ENCODE data around the gene GRIK1.

GRIK1 gene

DNA sequence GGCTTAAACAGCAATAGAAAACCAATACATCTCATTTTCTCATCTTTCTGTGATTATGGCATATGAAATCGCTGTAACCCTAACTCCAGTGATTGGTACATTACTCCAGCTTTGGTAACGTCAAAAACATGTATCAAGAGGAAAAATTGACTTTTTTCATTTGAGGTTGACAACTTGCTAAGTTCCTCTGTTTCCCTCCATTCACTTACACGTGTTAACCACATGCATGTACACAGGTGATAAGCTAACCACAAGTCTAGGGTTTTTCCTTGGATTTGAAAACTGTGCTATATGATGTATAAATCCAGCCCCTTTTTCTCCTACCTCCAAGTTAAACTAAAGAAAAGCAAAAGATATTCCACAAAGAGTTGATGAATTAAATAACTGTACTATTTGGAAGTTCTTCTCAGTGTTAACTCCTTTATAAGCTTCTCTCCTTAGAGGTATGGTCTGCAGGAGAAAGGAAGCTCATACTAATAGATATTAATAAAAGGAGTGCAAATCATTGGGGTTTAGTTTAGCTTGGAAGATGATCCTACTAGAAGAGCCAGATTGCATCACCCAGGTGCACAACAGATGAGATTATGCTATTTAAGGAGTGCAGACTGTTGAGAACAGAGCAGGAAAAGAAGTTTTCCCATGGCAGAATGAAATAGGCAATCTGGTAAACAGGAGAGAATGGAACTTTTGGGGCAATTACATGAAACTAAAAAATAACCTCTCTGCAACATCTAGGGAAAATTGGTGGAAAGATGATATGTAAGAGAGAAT is 277.9 kb downstream of the GRIK1 start:
- Histone ChIP-seq H3K9ac (ENCODE audit: insufficient read length) (no peak overlapping the region), H3K9me3 (ENCODE audit: low read depth, low read length) (no peaks in the 10 kb centered on the region), H3K27ac (no peak overlapping the region), H3K4me3 (no peak overlapping the region), H3K36me3 (ENCODE audit: insufficient read depth, low read length) (no peaks in the 10 kb centered on the region)
- DNase-seq (ENCODE audit: low read depth, low spot score): no peak
- TF ChIP-seq EZH2 (IDR thresholded peaks at IDR 0.05) (no peak), POLR2AphosphoS5 (IDR thresholded peaks at IDR 0.05; ENCODE audit: borderline replicate concordance, low read depth, low read length) (no peak), FOXP2 (optimal IDR thresholded peaks at IDR 0.05; ENCODE audit: control extremely low read depth, extremely low read length, insufficient read depth) (no peak)

DNA sequence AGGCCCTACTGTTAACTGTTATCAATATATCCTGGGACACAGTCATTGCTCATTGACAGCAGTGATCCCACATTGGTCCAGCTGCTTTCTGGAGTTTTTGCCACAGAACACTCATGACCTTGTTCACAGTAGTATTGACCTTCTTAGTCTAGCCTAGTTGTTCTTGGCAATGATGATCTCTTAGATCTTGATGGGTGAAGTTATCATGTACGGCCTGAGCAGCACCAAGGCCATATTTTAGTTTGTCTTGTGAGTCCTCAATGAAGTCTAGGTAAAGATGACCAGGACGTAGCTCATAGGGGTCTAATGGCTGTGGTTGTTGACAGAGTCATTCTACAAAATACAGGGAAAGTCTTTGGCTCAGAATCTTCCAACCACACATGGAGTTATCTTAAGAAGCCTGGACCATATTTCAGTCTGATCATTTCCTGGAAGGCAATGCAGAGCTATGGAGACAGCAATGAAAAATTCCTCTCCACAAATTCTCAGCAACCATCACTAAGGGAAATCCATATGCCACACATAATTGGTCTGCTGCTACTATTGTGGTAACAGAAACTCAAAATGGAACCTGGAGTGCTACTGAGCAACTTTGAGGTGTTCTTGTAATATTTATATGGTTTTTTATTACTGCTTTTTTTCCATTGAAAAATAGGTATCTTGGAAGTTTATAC is 279.6 kb downstream of the GRIK1 start:
- Histone ChIP-seq H3K36me3 (ENCODE audit: insufficient read depth, low read length) (no peaks in the 10 kb centered on the region), H3K9me3 (ENCODE audit: low read depth, low read length) (no peaks in the 10 kb centered on the region), H3K9ac (ENCODE audit: insufficient read length) (no peak overlapping the region), H3K4me3 (no peak overlapping the region), H3K27ac (no peak overlapping the region)
- no peak for DNase-seq (ENCODE audit: low read depth, low spot score)
- no peak for TF ChIP-seq FOXP2 (optimal IDR thresholded peaks at IDR 0.05; ENCODE audit: control extremely low read depth, extremely low read length, insufficient read depth)
- TF ChIP-seq POLR2AphosphoS5 (IDR thresholded peaks at IDR 0.05; ENCODE audit: borderline replicate concordance, low read depth, low read length): no peak
- TF ChIP-seq EZH2 (IDR thresholded peaks at IDR 0.05): no peak

DNA sequence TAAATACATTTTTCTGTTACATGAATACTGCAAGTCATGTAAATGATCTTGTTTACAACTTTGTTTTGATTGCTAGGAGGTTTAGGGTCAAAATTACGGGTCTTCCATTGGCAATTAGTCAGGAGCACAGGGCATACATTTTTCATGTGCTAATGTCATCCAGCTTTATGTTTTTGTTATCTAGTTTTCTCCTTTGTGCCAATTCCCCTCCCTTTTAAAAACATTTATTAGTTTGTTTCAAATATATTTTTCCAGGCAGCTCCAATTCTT is 280.9 kb downstream of the GRIK1 start:
- H3K4me3 ChIP-seq: no peak overlapping the region
- TF ChIP-seq EZH2 (IDR thresholded peaks at IDR 0.05) (no peak), POLR2AphosphoS5 (IDR thresholded peaks at IDR 0.05; ENCODE audit: borderline replicate concordance, low read depth, low read length) (no peak), FOXP2 (optimal IDR thresholded peaks at IDR 0.05; ENCODE audit: control extremely low read depth, extremely low read length, insufficient read depth) (no peak)
- H3K27ac ChIP-seq: no peak overlapping the region
- no peak for DNase-seq (ENCODE audit: low read depth, low spot score)
- H3K9ac ChIP-seq (ENCODE audit: insufficient read length): no peak overlapping the region
- H3K36me3 ChIP-seq (ENCODE audit: insufficient read depth, low read length): no peaks in the 10 kb centered on the region
- H3K9me3 ChIP-seq (ENCODE audit: low read depth, low read length): no peaks in the 10 kb centered on the region

DNA sequence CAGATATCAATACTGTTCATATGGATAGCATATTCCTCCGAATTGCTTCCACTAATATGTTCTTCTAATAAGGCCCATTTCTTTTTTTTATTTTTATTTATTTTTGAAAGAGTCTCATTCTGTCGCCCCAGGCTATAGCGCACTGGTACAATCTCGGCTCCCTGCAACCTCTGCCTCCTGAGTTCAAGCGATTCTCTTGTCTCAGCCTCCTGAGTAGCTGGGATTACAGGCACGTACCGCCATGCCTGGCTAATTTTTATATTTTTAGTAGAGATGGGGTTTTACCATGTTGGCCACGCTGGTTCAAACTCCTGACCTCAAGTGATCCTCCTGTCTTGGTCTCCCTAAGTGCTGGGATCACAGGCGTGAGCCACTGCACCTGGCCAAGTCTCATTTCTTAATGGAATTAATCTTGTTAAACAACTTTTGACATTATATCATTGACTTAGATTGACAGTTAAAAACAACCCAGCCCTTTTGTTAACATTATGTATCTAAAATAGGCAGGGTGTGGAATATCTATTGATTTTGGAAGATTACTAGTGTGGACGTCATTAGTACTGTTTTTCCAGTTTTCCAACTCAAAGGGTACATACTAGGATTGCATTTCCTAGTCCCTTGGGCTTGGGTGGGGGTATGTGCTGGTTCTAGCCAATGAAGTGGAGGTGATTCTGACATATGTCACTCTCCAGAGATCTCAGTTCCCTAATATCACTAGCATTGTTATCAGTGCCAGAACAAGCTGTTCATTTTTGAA is 281.4 kb downstream of the GRIK1 start:
- H3K9me3 ChIP-seq (ENCODE audit: low read depth, low read length): no peaks in the 10 kb centered on the region
- DNase-seq (ENCODE audit: low read depth, low spot score): no peak
- H3K27ac ChIP-seq: no peak overlapping the region
- no peak overlapping the region for H3K4me3 ChIP-seq
- H3K36me3 ChIP-seq (ENCODE audit: insufficient read depth, low read length): no peaks in the 10 kb centered on the region
- H3K9ac ChIP-seq (ENCODE audit: insufficient read length): no peak overlapping the region
- TF ChIP-seq FOXP2 (optimal IDR thresholded peaks at IDR 0.05; ENCODE audit: control extremely low read depth, extremely low read length, insufficient read depth) (no peak), EZH2 (IDR thresholded peaks at IDR 0.05) (no peak), POLR2AphosphoS5 (IDR thresholded peaks at IDR 0.05; ENCODE audit: borderline replicate concordance, low read depth, low read length) (no peak)

DNA sequence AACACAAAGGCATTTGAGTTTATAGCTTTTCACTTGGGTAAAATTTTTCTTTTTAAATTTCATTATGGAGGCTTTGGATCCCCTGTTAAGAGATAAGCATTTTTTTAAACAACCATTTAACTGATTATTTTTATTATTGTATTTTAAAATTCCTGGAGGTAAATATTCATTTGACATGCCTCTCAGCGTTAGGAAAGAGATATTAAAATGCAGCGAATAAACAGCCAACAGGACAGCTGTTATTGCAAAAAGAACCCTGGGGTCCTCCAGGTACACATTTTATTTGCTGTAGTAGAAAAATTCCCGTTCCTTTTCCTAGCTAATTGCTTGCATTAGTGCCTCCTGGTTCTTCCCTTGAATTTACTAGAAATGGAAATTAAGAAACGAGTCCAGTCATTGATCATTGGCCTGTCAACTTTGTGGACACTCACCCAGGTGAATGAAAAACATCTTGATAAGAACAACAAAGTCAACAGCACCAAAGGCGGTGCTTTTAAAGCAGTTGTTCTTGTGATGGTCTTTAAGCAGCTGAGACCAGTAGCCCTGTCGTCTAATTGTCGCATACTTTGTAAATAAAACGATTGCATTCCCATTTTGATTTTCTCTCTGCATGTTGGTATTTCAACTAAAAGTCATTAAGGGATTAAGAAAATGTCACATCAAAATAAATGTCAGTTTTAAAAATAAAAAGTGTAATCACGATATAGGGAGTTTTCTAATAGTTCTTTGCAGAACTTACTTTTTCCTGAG is 282.4 kb downstream of the GRIK1 start:
- peak overlapping the region; percentile 16; the same call in 1 of the 2 replicates for H3K27ac ChIP-seq
- H3K4me3 ChIP-seq: no peak overlapping the region
- no peak overlapping the region for H3K9ac ChIP-seq (ENCODE audit: insufficient read length)
- no peaks in the 10 kb centered on the region for H3K9me3 ChIP-seq (ENCODE audit: low read depth, low read length)
- H3K36me3 ChIP-seq (ENCODE audit: insufficient read depth, low read length): no peaks in the 10 kb centered on the region
- no peak for DNase-seq (ENCODE audit: low read depth, low spot score)
- no peak for TF ChIP-seq FOXP2 (optimal IDR thresholded peaks at IDR 0.05; ENCODE audit: control extremely low read depth, extremely low read length, insufficient read depth)
- TF ChIP-seq POLR2AphosphoS5 (IDR thresholded peaks at IDR 0.05; ENCODE audit: borderline replicate concordance, low read depth, low read length): no peak
- TF ChIP-seq EZH2 (IDR thresholded peaks at IDR 0.05): no peak

DNA sequence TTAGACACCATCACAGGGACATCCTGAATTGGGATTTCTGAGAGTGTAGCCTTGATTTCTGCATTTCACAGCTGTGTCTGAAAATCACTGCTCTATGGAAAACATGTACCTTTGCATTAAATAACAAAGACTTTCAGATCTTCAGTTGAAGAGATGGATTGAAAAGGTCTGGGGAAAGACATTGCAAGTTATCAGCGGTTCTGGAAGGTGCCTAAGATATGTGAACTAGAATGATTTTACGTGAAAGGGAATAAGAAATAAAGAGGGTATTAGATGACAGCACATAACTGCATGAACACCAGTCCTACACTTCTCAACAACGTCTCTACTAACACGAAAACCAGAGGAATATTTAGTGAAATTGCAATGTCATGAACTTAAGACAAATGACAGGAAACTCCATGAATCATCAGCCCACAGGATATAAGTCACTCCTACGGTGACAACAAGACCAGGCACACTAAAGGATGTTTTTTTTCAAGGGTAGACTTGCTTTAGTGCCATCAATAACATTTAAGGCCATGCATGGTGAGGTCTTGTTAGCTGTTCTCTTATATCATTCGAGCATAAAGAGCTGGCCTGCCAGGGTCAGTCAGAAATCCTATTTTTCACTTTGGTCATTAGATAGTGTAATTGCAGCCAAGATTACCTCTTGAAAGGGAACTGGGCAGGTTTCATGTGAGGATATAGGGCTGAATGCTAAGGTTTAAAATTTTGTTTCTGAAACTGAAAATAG is 283.1 kb downstream of the GRIK1 start:
- no peak for DNase-seq (ENCODE audit: low read depth, low spot score)
- H3K9ac ChIP-seq (ENCODE audit: insufficient read length): no peak overlapping the region
- no peaks in the 10 kb centered on the region for H3K9me3 ChIP-seq (ENCODE audit: low read depth, low read length)
- no peak overlapping the region for H3K4me3 ChIP-seq
- H3K36me3 ChIP-seq (ENCODE audit: insufficient read depth, low read length): no peaks in the 10 kb centered on the region
- no peak for TF ChIP-seq POLR2AphosphoS5 (IDR thresholded peaks at IDR 0.05; ENCODE audit: borderline replicate concordance, low read depth, low read length)
- TF ChIP-seq EZH2 (IDR thresholded peaks at IDR 0.05): no peak
- no peak for TF ChIP-seq FOXP2 (optimal IDR thresholded peaks at IDR 0.05; ENCODE audit: control extremely low read depth, extremely low read length, insufficient read depth)
- H3K27ac ChIP-seq: peak overlapping the region; percentile 16; the same call in 1 of the 2 replicates

DNA sequence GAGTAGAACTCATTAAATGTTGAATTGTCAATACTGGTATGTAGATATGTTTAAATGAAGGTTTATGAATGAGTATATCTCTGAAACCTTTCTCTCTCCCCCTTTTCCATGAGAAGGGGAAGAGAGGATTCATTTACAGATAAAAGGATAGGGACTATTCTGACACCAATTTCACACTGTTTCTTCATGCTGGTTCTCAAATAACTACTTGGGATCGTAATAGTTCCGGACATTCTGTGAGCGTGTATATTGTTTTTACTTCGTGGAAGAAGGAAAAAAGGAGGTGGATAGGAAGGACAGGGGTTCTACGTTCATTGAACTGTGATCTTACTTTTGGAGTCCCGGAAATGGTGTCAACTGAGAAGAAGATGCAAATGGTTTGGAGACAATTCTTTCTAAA is 284.2 kb downstream of the GRIK1 start:
- no peaks in the 10 kb centered on the region for H3K36me3 ChIP-seq (ENCODE audit: insufficient read depth, low read length)
- no peaks in the 10 kb centered on the region for H3K9me3 ChIP-seq (ENCODE audit: low read depth, low read length)
- H3K4me3 ChIP-seq: no peak overlapping the region
- TF ChIP-seq POLR2AphosphoS5 (IDR thresholded peaks at IDR 0.05; ENCODE audit: borderline replicate concordance, low read depth, low read length) (no peak), EZH2 (IDR thresholded peaks at IDR 0.05) (no peak), FOXP2 (optimal IDR thresholded peaks at IDR 0.05; ENCODE audit: control extremely low read depth, extremely low read length, insufficient read depth) (no peak)
- no peak for DNase-seq (ENCODE audit: low read depth, low spot score)
- no peak overlapping the region for H3K27ac ChIP-seq
- no peak overlapping the region for H3K9ac ChIP-seq (ENCODE audit: insufficient read length)

All from SK-N-MC (cell line).